NCI-H2081 (cell line): ENCODE results near the gene ZFYVE28.

Source experiments
- DNase-seq, 2 experiments: peaks; one replicate each; lab custom pipeline; 2025; lab: John Stamatoyannopoulos, UW

ZFYVE28 gene

GRCh38 chr4:2367626-2368025 is 50.8 kb downstream of the ZFYVE28 start:
- DNase-seq = no peak

DNA sequence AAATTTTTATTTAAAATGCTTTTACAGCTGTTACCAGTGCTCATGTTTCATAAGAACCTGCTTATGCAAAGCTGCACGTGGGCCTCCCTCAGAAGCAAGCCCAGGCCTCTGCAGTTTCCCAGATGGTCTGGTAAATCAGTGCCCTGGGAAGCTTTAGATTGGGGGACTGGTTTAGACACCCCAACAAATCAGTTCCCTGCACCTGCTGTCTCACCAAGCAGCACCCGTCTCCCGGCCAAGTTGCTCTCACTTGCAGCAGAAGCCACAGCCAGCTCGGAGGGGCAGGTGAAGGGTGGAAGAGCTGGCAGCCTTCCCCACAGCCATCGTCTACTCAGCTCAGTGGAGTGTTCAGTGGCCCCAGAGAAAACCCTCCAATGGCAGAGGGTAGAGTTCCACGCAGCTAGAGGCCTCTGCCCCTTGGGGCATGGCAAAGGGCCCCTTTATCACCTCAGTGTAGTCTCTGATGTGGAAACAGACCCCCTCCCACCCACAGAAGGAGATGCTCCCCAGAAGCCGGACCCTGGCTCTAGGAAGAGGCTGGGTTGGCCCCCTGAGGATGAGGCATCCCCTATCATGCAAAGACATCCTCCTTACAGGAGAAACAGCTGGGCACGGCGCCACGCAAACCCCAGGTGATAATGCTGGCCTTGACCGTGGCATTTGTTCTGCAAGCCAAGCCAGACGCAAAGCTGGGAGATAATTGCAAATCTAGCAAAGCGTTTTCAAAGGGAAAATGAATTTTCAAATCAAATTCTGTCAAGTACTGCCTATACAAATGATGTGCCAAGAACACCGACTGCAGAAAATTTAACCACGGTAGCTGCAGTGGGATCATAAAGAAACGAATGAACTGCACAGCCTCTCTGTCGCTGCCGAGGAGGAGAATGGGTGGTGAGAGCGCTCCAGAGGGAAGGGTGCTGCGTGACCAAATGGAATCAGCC is 51.9 kb downstream of the ZFYVE28 start:
- peak; percentile 61 to 89 for DNase-seq

DNA sequence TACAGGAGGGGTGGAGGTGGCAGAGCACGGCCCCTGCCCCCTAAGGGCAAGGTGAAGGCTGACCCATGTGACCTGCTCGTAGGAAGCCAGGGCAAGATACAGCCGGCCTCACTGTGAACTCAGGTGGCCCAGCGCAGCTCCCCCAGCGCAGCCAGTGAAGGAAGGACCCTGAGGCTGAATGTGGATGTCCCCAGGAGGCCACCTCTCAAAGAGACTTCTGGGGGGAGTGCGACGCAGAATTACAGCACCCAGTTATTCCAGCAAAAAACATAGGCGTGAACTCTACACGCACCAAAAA is 52.6 kb downstream of the ZFYVE28 start:
- DNase-seq = no peak

- no peak for DNase-seq
Measured at GRCh38 chr4:2365054-2365912, 53.2 kb downstream of the ZFYVE28 start.

GRCh38 chr4:2364654-2365053 is 53.8 kb downstream of the ZFYVE28 start:
- DNase-seq = no peak

- DNase-seq = no peak
Measured at GRCh38 chr4:2363951-2364653, 54.3 kb downstream of the ZFYVE28 start.

DNA sequence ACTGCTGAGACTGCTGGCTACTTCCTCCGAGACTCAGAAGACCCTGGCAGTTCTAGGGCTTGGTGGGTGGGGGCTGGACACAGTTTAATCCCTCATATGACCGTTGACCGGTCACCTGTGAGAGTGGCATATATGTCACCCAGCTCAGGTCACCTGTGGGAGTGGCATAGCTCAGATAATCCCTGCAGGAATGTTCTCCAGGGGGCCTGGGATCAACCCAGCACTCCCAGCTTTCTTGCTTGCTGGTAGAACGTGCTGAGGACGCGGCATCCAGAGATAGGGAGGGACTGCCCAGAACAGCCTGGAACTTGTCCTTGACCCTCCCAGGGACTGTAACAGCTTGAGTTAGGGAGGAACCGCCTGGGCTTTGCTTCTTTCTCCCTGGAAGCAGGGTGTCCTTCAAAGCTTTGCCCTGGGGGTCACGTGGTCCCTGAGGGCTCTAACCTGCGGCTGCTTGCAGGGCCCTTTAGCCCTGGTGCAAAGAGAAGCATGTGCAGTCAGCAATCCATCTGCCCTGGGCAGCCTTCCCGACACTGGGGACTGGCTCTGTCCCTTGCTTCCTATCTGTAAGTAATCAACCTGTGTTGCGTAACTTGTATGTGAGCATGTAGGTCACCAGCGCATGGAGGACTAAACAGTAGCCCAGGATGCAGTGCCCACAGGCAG is 55.3 kb downstream of the ZFYVE28 start:
- no peak for DNase-seq

- no peak for DNase-seq
Measured at GRCh38 chr4:2362266-2363055, 56.0 kb downstream of the ZFYVE28 start.

DNA sequence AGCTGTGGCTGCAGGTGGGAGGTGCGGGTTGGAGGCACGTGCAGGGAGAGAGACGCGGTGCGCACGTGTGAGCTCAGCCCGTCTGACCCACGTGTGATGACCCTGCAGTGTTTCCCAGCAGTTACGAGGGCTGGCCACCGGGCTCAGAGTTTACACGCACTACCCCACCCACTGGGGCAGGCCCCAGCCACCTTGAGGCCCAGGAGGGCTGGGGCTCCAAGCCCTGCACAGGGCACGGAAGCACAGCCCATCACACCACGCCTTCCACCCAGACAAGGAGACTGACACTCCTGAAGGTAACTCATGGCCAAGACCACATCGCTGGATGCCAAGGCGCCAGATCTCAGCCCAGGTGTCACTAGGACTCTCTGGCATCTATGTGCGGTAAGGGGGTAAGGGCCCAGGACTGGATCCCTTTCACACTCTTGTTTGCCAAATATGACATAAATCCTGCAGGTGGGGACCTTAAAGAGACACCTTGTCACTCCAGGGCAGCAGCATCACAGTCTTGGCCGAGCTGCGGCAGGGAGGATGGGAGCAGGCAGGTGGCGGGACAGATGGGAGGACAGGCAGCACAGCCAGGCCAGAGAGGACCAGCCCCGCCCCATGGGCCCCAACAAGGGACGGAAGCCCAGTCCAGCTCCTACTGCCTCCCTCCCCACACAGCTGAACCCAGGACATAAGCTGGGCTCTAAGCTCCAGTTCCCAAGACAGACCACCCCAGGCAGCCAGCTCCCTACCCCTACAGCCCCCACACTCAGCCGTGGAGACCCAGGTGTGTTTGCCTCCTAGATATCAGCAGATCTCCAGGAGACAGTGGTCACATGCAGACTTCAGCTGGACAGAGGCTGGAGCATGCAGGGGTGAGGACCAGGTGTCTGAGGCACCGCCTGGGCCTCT is 56.8 kb downstream of the ZFYVE28 start:
- no peak for DNase-seq

GRCh38 chr4:2360396-2360730 is 58.1 kb downstream of the ZFYVE28 start:
- DNase-seq = no peak

DNA sequence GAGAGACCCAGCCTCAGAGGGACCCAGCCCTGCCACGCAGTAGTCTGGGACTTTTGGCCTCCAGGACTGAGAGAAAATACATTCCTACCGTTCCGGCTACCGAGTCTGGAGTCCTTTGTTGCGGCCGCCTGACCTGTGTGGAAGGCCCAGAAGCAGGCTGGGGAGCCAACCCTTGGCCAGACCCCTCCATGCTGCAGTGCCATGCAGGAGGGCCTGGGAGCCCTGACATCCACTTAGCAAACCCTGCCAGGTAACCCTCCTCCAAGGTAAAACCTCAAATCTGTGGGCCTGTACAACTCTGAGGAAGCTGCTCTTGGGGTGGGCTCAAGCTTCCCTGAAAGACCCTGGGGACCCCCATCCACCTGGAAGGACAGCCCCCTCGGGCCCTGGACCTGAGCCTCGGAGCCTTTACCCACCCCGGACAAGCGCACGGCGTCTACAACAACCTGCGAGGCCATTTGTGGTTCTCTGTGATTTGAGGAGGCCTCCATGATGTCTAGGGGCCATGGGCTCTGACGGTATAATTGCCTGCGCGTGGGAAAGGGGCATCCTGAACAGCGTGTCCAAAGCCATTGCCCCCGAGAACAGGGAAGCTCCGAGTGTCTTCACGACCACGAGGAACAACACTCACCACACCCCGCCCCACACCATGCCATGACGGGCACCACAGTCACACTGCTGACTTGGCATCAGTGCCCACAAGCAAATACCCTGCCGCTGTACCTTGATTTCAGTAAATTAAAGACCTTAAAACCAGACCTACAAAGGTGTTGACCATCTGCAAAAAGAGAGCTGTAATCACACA is 58.7 kb downstream of the ZFYVE28 start:
- DNase-seq = no peak

GRCh38 chr4:2357821-2358745 is 60.4 kb downstream of the ZFYVE28 start:
- no peak for DNase-seq

DNA sequence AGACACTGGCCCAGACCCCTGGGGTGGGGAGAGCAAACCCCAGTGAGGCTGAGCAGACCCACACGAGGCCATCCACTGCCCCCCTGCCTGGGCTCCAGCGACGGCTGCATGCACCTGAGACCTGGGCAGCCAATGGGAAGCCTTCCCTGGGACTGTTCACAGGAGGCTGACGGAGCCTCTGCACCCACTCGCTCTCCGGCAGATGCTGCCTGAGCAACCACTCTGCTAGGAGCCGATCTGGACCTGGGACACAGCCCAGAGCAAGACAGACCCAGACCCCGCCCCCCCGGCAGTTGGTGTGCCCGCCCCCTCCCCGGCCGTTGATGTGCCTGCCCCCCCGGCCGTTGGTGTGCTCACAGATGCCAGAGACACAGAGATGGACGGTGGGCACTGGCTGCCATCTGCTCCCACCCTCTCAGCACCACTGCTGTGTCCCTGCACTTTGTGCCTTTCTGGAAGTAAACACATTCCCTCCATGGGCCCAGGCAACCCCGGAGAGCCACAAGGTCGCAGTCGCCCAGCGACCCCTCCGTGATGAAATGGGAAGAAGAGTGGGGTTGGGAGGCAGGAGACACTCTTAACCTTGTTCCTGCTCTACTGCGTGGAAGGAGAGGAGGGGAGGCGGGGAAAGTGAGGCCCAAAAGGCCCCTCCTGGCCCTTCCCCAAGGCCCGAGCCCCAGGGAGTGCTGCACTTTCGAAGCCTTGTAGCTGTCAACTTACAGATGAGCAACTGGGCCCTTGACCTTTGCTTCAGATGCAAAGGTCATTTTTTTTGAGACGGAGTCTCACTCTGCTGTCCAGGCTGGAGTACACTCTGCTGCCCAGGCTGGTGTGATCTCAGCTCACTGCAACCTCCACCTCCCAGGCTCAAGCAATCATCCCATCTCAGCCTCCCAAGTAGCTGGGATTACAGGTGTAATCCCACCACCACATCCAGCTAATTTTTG is 62.0 kb downstream of the ZFYVE28 start:
- DNase-seq = no peak

- DNase-seq = no peak
Measured at GRCh38 chr4:2354760-2355159, 63.7 kb downstream of the ZFYVE28 start.

DNA sequence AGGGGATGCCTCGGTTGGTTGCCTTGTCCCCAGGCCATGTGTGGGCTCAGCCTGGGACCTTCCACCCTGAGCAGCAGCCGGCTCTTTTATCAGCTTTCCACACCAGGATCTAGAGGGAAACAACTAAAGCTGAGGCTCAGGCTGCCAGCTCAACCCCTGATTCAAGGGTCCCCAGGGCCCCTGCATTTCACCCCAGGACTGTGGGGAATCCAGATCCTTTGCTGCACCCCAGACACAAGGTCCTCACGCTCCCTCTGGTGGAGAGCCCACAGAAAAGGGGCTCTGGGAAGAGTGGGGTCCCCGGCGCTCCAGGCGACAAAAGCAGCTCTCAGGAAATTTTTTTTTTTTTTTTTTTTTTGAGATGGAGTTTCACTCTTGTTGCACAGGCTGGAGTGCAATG is 64.3 kb downstream of the ZFYVE28 start:
- DNase-seq = no peak

DNA sequence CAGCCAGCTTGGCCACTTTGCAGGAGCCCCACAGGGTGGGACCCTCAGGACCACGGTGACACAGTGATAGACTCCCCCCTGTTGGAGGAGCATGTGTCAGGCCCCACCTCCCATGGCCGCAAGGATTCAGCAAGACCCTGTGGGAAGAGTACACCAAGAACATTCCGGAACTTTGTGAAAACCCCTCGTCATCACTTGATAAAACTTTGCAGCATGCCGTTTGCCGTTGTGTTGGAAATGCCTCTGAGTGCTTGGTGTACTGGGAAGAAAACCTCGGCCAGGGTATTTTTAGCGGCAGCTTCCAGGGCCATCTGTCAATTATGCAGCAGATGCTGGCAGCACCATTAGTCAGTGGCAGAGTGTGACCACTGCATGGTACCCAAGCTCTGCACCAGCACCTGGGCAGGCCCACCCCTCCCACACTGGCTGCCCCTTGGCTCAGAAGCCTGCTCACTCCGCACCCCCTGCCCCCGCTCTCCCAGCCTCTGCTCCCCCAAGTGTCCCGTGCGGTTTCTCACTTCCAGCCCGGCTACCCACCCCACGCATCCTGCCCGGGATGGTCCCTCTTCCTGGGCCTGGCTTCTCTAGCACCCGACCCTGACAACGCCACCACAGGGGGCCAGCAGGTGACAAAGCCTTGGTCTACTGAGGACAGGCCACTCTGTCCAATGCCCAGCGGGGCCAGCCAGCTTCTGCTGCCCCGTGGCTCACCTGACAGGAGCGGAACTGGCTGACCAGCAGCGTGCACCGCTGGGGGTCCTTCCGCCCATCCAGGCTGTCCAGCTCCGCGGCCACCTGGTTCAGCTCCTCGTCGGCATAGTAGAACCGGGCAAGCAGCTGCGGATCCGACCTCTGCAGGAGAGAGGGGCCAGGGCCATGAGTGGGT is 65.0 kb downstream of the ZFYVE28 start:
- DNase-seq = no peak
